Measurements from ENCODE around the gene DNAH8.

The DNAH8 gene

DNA sequence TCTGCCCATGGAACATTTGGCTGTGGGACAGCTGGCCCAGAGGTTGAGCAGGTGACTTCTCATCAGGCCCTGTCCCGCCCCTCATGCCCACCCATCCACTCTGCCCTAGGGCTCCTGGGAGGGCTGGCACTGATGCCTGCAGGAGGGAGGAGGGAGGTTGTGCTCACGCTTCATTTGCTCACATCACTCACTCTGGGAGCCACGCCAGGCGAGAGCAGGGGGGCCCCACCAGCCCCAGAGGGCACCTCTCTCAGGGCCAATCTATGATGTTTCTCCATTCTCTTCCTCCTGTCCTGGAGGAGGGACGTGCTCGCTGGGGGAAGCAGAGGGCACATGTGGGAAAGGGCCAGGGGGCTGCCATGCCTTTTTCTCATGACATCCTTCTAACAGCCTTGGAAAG is 322.6 kb downstream of the DNAH8 start:
- TF ChIP-seq, protein P1, sequence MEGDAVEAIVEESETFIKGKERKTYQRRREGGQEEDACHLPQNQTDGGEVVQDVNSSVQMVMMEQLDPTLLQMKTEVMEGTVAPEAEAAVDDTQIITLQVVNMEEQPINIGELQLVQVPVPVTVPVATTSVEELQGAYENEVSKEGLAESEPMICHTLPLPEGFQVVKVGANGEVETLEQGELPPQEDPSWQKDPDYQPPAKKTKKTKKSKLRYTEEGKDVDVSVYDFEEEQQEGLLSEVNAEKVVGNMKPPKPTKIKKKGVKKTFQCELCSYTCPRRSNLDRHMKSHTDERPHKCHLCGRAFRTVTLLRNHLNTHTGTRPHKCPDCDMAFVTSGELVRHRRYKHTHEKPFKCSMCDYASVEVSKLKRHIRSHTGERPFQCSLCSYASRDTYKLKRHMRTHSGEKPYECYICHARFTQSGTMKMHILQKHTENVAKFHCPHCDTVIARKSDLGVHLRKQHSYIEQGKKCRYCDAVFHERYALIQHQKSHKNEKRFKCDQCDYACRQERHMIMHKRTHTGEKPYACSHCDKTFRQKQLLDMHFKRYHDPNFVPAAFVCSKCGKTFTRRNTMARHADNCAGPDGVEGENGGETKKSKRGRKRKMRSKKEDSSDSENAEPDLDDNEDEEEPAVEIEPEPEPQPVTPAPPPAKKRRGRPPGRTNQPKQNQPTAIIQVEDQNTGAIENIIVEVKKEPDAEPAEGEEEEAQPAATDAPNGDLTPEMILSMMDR (IDR thresholded peaks at IDR 0.05; ENCODE audit: control extremely low read depth, extremely low read depth, low read depth, missing control alignments): no peak
- DNase-seq (ENCODE audit: extremely low spot score): no peak
- ChIA-PET CTCF (no interaction called here), POLR2A (no interaction called here)

DNA sequence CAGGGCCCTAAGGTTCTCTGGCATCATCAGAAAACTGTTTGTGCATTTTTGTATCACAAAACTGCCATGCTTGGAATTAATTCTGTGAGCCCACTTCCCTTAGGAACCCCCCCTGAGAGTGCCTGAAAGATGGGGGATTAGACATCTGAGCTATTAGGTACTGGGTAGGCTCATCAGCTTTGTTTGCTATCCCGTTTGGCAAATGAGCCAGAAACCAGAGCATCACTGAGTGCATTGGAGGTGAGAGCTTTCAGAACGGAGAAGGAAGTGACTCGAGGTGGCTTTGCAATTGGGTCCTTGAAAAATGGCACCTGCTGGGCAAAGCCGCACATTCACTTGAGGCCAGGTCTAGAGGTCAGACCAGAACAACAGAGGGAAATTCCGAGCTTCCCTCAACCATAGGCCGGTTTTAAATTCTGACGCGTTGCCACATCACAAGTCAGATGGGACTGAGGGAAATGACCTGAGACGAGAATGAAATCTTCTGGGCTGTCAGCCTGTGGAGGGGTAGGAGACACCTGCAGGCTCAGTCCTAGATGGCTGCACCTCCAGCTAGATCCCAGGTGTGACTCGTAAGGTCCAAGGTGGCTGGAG is 325.1 kb downstream of the DNAH8 start:
- ChIA-PET CTCF (interaction anchor here (1.0 to 1.6 kb wide), 2 partner anchors 11 to 14 kb away, joined by 5 to 9 read pairs; no protein-coding TSS in a partner anchor), POLR2A (no interaction called here)
- TF ChIP-seq, protein P1 (IDR thresholded peaks at IDR 0.05; ENCODE audit: control extremely low read depth, extremely low read depth, low read depth, missing control alignments): no peak
- DNase-seq (ENCODE audit: extremely low spot score): no peak

GRCh38 chr6:39041072-39041471 is 326.0 kb downstream of the DNAH8 start:
- CTCF ChIA-PET: interaction anchor here (1.6 kb wide), 1 partner anchor 12 kb away, joined by 9 read pairs; no protein-coding TSS in a partner anchor
- POLR2A ChIA-PET: no interaction called here
- TF ChIP-seq, protein P1 (IDR thresholded peaks at IDR 0.05; ENCODE audit: control extremely low read depth, extremely low read depth, low read depth, missing control alignments): no peak
- DNase-seq (ENCODE audit: extremely low spot score): peak; percentile 58

- CTCF ChIA-PET: no interaction called here
- POLR2A ChIA-PET: interaction anchor here (0.6 kb wide), 1 partner anchor 340 kb away, joined by 3 read pairs; no protein-coding TSS in a partner anchor
Measured at GRCh38 chr6:39043776-39044175, 328.7 kb downstream of the DNAH8 start.

GRCh38 chr6:39044181-39044580 is 329.1 kb downstream of the DNAH8 start:
- CTCF ChIA-PET: no interaction called here
- POLR2A ChIA-PET: interaction anchor here (0.6 kb wide), 1 partner anchor 341 kb away, joined by 3 read pairs; no protein-coding TSS in a partner anchor
- DNase-seq (ENCODE audit: extremely low spot score): no peak
- TF ChIP-seq, protein P1 (IDR thresholded peaks at IDR 0.05; ENCODE audit: control extremely low read depth, extremely low read depth, low read depth, missing control alignments): no peak

More at GRCh38 chr6:39043776-39044175, 328.7 kb downstream of the DNAH8 start:
- DNase-seq (ENCODE audit: extremely low spot score): no peak
- TF ChIP-seq, protein P1 (IDR thresholded peaks at IDR 0.05; ENCODE audit: control extremely low read depth, extremely low read depth, low read depth, missing control alignments): no peak

DNA sequence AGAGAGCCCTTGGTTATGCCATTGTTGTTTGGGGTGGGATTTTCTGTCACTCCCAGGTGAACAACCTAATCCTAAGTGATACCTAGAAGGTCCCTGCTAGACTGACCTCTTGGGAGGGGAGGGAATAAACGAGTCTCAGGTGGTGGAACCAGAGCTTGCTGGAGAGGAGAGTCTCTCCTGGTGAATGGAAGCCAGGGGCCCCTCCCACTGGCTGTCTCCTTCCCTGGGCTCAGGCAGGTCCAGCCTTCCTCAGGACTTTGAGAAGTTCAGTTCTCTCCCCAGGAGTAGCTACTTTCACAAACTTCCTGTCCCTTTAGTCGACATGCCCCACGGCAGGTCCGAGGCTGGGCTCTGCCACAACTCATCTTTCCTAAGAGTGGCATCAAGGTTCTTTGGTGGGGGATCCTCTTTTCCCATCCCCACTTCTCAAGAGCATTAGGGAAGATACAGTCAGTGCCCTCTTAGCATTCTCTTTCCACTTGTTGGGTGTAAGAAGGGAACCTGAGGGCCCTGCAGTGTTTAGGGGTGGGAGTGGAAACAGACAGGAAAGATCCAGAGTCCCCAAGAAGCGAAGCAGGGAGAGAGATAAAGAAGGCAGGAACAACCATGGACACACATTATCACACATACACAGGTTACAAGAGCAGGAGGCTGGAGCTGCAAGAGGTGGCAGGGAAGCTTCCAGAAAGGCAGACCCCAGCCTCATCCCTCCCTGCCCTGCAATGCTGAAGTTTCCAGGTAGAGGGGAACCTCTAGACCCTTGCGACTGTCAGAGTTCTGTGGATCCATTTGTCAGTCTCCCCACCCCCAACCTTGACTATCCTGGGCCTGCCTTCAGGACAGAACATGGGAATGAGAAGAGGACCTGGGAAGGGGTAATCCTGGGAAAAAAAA is 332.6 kb downstream of the DNAH8 start:
- DNase-seq (ENCODE audit: extremely low spot score): no peak
- ChIA-PET CTCF (interaction anchor here (1.2 kb wide), 1 partner anchor 34 kb away, joined by 3 read pairs; no protein-coding TSS in a partner anchor), POLR2A (no interaction called here)
- TF ChIP-seq, protein P1 (IDR thresholded peaks at IDR 0.05; ENCODE audit: control extremely low read depth, extremely low read depth, low read depth, missing control alignments): no peak

Data from GM10248 (cell line).